Lung microvascular endothelial cell (primary cell): ENCODE measurements around the gene PCP4. TPM values are rescaled to one million over a fixed set of nuclear protein-coding genes. Genes with fewer than 3 reads are reported as not detected.

ENCODE experiments used
- DNase-seq, 2 donors: peaks; one replicate each; pipeline versions ENCODE4 v3.0.0 to v3.0.0-alpha.2; 2010; ENCODE audit warnings: low read depth in 2 of 2
- total RNA-seq: library from RNA; depleted of rRNA; stranded (reverse); fragments of >200 nt; gene quantifications from 2 replicates; pipeline ENCODE4 v1.2.1, GENCODE V29; 2014

The PCP4 gene
- not detected in 2 replicates for total RNA-seq

DNA sequence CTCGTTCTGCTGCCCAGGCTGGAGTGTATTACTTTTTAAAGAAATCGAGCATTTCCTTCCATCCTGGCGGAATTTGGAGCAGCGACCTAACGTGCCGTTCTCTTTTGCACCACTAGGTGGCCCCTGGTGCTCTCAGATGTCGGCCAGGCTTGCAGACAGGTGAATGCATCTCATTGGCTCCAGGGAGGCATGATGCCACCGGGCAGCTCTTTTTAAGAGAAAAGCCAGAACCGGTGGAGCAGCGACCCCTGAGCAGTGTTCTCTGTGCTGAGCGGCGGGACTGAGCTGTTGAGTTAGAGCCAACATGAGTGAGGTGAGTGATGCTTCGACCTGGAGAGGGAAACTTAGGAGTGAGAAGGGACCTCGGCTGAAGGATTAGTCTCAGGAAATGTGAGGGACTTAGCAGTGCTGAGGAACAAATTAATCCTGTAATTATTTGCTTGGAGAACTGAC is at the start of gene PCP4:
PCP4 (plus strand) TSS at position 241 of the 453 bp plus-strand sequence; CDS start at position 305, 64 bp downstream.
- DNase-seq, result peak; percentile 18

GRCh38 chr21:39818557-39818956 is 48.7 kb upstream of the PCP4 start:
- DNase-seq, result no peak

DNA sequence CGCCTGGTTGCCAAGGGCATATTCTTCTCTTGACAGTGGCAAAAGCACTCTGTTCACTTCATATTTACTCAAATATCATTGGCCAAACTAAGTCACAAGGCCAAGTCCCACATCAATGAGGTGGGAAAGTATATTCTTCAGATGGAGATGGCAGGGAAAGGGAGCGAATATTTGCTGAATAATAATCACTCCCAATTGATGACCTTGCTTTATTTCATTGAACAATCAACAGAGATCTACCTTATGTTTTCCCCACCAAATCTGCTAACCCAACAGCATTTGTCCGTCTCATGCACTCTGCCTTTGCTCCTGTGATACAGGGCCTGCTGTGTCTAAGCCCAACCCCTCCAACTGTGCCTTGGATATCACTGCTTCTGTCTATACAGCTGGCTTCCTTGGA is 45.2 kb upstream of the PCP4 start:
- no peak for DNase-seq

DNA sequence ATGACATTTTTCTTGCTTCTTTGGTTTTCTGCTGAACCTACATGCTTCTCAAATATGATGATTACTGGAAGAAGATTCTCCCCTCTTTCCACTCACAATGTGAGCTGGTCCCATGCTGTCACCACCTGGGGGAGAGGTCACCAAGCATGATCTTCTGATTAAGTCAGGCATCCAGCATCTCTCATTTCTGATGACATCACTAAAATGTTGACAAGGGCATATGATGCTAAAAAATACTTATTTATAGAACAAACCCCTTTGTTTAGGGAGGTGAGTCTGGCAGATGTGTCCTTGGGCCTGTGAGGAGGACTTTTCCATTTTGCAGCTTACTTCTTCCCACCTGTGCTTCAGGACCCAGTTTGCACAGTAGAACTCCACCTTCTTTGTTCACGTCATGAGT is 42.0 kb upstream of the PCP4 start:
- no peak for DNase-seq

DNA sequence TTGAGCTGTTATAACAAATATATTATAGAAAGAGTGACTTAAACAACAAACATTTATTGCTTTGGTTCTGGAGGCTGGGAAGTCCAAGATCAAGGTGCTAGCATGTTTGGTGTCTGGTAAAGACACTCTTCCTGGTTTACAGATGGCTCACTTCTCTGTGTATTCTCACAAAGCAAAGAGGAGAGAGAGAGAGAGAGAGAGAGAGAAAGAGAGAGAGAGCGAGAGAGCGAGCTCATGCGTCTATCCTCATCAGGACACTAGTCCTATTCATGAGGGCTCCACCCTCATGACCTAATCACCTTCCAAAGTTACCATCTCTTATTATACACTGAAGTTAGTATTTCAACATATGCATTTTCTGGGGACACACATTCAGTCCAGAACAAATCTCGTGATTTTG is 32.7 kb upstream of the PCP4 start:
- DNase-seq, result no peak

- DNase-seq, result no peak
Observed at GRCh38 chr21:39837861-39838359, 29.3 kb upstream of the PCP4 start.

GRCh38 chr21:39840373-39841097 is 26.7 kb upstream of the PCP4 start:
- no peak for DNase-seq

GRCh38 chr21:39842741-39843459 is 24.3 kb upstream of the PCP4 start:
- no peak for DNase-seq

DNA sequence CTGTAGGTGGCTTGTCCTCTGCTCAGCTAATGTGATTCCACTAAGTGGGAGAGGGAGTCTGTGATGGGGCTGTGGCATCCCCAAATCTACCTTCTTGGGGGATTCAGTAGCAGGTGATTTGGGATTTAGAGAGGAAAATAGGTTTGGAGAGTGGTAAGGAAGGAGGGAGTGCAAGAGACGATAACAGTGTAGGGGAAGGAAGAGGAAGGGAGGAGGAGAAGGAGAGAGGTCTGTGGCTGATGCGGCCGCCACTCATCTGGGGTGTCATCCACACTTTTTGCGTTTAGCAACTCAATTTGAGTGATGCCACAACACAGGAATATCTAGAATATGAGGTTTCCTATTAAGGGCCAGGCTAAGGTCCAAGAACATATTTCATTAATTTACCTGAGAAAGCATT is 23.8 kb upstream of the PCP4 start:
- no peak for DNase-seq

DNA sequence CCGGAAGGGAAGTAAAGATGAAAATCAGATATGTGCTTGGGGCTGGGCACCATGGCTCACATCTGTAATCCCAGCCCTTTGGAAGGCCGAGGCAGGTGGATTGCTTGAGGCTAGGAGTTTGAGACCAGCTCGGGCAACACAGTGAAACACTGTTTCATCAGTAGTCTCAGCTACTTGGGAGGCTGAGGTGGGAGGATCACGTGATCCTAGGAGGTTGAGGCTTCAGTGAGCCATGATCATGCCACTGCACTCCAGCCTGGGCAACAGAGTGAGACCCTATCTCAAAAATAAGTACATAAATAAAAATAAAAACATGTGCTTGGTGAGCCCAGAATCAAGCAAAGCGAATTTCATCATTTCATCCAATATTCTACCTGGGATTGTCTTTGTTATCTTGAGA is 23.3 kb upstream of the PCP4 start:
- no peak for DNase-seq

GRCh38 chr21:39845571-39846130 is 21.6 kb upstream of the PCP4 start:
- no peak for DNase-seq

DNA sequence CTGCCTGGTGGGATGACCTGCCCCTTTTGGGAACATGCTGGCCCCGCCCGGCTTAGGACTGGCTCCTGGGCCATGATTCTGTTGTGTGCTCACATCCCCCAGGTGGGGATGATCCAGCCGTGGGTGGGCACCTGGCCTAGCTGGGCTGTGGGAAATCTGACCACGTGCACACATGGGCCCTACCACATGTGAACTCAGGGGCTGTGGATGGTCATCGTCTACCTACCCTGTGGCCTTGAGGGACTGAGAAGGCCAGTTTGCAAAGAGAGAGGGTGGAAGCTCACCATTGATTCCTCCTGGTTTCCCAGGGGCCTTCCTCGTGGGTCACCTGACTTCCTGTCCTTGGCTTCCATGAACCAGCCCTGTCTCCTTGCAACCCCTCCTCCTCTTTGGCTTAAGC is 19.4 kb upstream of the PCP4 start:
- DNase-seq, result no peak

- no peak for DNase-seq
Observed at GRCh38 chr21:39849014-39849655, 18.1 kb upstream of the PCP4 start.

DNA sequence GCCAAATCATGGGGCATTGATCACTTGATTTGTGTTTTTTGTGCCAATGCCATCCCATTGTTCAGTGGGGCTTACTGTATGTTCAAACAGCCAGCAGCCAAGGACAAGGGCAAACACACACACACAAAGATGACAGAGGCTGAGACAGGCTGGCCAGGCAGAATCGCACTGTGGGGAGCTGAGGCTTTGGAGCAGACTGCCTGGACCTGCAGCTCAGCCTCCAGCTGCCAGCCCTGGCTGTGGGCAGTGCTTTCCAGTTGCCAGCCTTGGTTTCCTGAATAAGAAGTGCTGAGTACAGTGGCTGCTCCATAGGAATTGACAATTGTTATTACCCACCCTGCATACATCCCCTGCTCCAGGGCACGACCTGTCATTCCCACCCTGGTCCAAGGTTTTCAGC is 16.9 kb upstream of the PCP4 start:
- DNase-seq, result no peak

GRCh38 chr21:39851002-39851618 is 16.1 kb upstream of the PCP4 start:
- no peak for DNase-seq

DNA sequence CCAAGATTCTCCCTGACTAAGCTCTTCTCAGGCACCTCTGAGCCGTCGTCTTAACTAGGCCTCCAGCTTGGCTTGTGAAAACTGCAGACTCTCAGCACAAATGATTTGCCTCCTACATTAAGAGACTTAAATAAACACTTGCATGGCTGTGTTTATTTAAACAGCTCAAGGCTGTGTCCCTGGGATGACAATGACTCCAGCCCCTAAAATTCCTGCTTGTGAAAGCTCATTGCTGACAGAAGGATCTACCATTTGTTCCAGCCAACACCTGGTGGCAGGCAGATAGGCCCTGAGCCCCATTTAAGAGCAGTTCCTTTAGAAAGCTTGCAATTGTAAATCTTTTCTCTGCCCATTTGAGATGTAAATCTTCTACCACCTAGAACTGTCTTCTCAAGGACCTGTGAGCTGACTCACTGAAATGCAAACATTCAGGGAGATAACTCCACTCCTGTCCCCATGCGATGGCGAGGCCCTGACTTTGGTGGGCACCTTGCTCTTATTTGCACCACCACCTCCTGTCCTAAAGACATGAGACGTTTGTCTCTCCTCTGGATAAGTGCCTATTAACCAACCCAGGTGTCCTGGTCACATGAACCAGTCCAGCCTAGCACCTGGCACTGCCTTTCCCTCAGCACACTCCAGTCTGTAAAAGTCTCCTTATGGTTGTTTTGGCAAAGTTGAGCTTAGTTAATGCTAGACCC is 15.1 kb upstream of the PCP4 start:
- no peak for DNase-seq

- no peak for DNase-seq
Observed at GRCh38 chr21:39852726-39853500, 14.3 kb upstream of the PCP4 start.

- no peak for DNase-seq
Observed at GRCh38 chr21:39854572-39854971, 12.7 kb upstream of the PCP4 start.

DNA sequence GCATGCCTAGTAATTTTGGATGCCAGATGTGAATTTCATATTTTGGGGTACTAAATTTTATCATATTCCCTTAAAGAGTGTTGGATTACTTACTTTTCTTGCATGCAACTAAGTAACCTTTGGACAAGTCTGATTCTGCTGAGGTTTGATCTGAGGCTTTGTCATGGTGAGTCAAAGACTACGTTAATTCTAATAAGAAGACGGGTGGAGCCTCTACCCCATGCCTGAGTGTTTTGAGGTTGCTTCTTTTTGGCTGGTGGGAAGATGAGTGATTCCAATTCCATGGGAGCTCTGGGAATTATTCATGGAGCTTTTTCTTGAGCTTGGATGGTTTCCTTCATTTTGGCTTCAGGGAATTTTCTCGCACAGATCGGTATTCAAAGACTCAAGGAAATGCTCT is 11.6 kb upstream of the PCP4 start:
- DNase-seq, result no peak

GRCh38 chr21:39860600-39860999 is 6.6 kb upstream of the PCP4 start:
- no peak for DNase-seq
